Dendritic cell treated with granulocyte-macrophage colony-stimulating factor and Interleukin-4, amounts not matched to agents 40 ng/mL and 50 ng/mL, for 4 days (primary cell): ENCODE data around the gene CFAP119.

ENCODE experiments used
- H3K27ac Mint-ChIP-seq: one replicate; pipeline ENCODE4 v1.8.0; 2022; ENCODE audit warnings: mild to moderate bottlenecking, mixed read lengths
- H3K27me3 Mint-ChIP-seq: one replicate; pipeline ENCODE4 v1.8.0; 2022; ENCODE audit warnings: mild to moderate bottlenecking, mixed read lengths
- H3K36me3 Mint-ChIP-seq: one replicate; pipeline ENCODE4 v1.8.0; 2022; ENCODE audit warnings: low read depth, mixed read lengths
- H3K4me1 Mint-ChIP-seq: one replicate; pipeline ENCODE4 v1.8.0; 2022; ENCODE audit warnings: low read depth, mixed read lengths
- H3K4me3 Mint-ChIP-seq: one replicate; pipeline ENCODE4 v1.8.0; 2022; ENCODE audit warnings: mild to moderate bottlenecking, moderate library complexity, mixed read lengths
- H3K9me3 Mint-ChIP-seq: one replicate; pipeline ENCODE4 v1.8.0; 2022; ENCODE audit warnings: mixed read lengths
- intact Hi-C: fragments of 100-400 bp; cut with micrococcal nuclease; formaldehyde crosslinking; loops from one replicate; pipeline ENCODE4 v1.15.0; 2022

The CFAP119 gene

GRCh38 chr16:30760577-30761426, 1.1 kb downstream of the CFAP119 start:
- H3K36me3 Mint-ChIP-seq: peaks cover 89% of the 10 kb centered on the region

GRCh38 chr16:30760001-30760559, 1.8 kb downstream of the CFAP119 start:
- intact Hi-C loops: loop anchor here (5.0 kb wide), 1 partner anchor 103 kb away; the partner anchor contains the start of gene FBRS
- Mint-ChIP-seq H3K4me3 (no peak overlapping the region), H3K36me3 (peaks cover 89% of the 10 kb centered on the region), H3K4me1 (peaks cover 61% of the 10 kb centered on the region), H3K27me3 (no peaks in the 10 kb centered on the region), H3K27ac (peak overlapping the region; percentile 95), H3K9me3 (no peaks in the 10 kb centered on the region)

More at GRCh38 chr16:30760577-30761426, 1.1 kb downstream of the CFAP119 start:
- H3K4me1 Mint-ChIP-seq: peaks cover 61% of the 10 kb centered on the region
- H3K4me3 Mint-ChIP-seq: peak overlapping the region; percentile 90
- peak overlapping the region; percentile 95 for H3K27ac Mint-ChIP-seq
- H3K27me3 Mint-ChIP-seq: no peaks in the 10 kb centered on the region
- intact Hi-C loops: loop anchor here (1.0 to 5.0 kb wide), 2 partner anchors 13 to 104 kb away; partner anchors contain the start of genes FBRS and PHKG2
- H3K9me3 Mint-ChIP-seq: no peaks in the 10 kb centered on the region

- H3K9me3 Mint-ChIP-seq: no peaks in the 10 kb centered on the region
- no peaks in the 10 kb centered on the region for H3K27me3 Mint-ChIP-seq
- H3K4me1 Mint-ChIP-seq: peaks cover 60% of the 10 kb centered on the region
- H3K36me3 Mint-ChIP-seq: peaks cover 89% of the 10 kb centered on the region
- peak overlapping the region; percentile 95 for H3K27ac Mint-ChIP-seq
- intact Hi-C loops: no loop called here
- H3K4me3 Mint-ChIP-seq: peak overlapping the region; percentile 47
These were observed 2.8 kb downstream of the CFAP119 start for GRCh38 chr16:30758988-30759491.

GRCh38 chr16:30757316-30757715, 4.5 kb downstream of the CFAP119 start:
- Mint-ChIP-seq H3K9me3 (no peaks in the 10 kb centered on the region), H3K27ac (peak overlapping the region; percentile 40), H3K4me3 (no peak overlapping the region), H3K4me1 (peaks cover 45% of the 10 kb centered on the region), H3K36me3 (peaks cover 86% of the 10 kb centered on the region), H3K27me3 (no peaks in the 10 kb centered on the region)
- intact Hi-C loops: no loop called here

GRCh38 chr16:30756781-30757100, 5.1 kb downstream of the CFAP119 start:
- H3K27ac Mint-ChIP-seq: no peak overlapping the region
- H3K36me3 Mint-ChIP-seq: peaks cover 86% of the 10 kb centered on the region
- intact Hi-C loops: no loop called here
- no peaks in the 10 kb centered on the region for H3K27me3 Mint-ChIP-seq
- peaks cover 45% of the 10 kb centered on the region for H3K4me1 Mint-ChIP-seq
- H3K4me3 Mint-ChIP-seq: no peak overlapping the region
- H3K9me3 Mint-ChIP-seq: no peaks in the 10 kb centered on the region

- H3K27ac Mint-ChIP-seq: no peak overlapping the region
- H3K36me3 Mint-ChIP-seq: peaks cover 90% of the 10 kb centered on the region
These were observed 5.7 kb downstream of the CFAP119 start for GRCh38 chr16:30755955-30756780.

GRCh38 chr16:30753596-30753995, 8.3 kb downstream of the CFAP119 start:
- H3K9me3 Mint-ChIP-seq: no peaks in the 10 kb centered on the region
- peaks cover 95% of the 10 kb centered on the region for H3K36me3 Mint-ChIP-seq
- intact Hi-C loops: no loop called here
- no peak overlapping the region for H3K4me3 Mint-ChIP-seq
- no peak overlapping the region for H3K27ac Mint-ChIP-seq
- H3K27me3 Mint-ChIP-seq: no peaks in the 10 kb centered on the region
- H3K4me1 Mint-ChIP-seq: peaks cover 44% of the 10 kb centered on the region

More at GRCh38 chr16:30755955-30756780, 5.7 kb downstream of the CFAP119 start:
- H3K27me3 Mint-ChIP-seq: no peaks in the 10 kb centered on the region
- H3K4me3 Mint-ChIP-seq: no peak overlapping the region
- intact Hi-C loops: no loop called here
- peaks cover 44% of the 10 kb centered on the region for H3K4me1 Mint-ChIP-seq
- no peaks in the 10 kb centered on the region for H3K9me3 Mint-ChIP-seq

- Mint-ChIP-seq H3K4me3 (no peak overlapping the region), H3K27me3 (no peaks in the 10 kb centered on the region), H3K9me3 (no peaks in the 10 kb centered on the region), H3K4me1 (peaks cover 52% of the 10 kb centered on the region), H3K27ac (no peak overlapping the region), H3K36me3 (peaks cover 76% of the 10 kb centered on the region)
- intact Hi-C loops: no loop called here
These were observed 10.9 kb downstream of the CFAP119 start for GRCh38 chr16:30750876-30751465.

- Mint-ChIP-seq H3K4me3 (no peak overlapping the region), H3K4me1 (peaks cover 54% of the 10 kb centered on the region), H3K36me3 (peaks cover 72% of the 10 kb centered on the region), H3K27me3 (no peaks in the 10 kb centered on the region), H3K27ac (no peak overlapping the region), H3K9me3 (no peaks in the 10 kb centered on the region)
- intact Hi-C loops: no loop called here
These were observed 11.7 kb downstream of the CFAP119 start for GRCh38 chr16:30750201-30750600.

- peaks cover 72% of the 10 kb centered on the region for H3K36me3 Mint-ChIP-seq
- peak overlapping the region; percentile 98 for H3K4me3 Mint-ChIP-seq
- peaks cover 57% of the 10 kb centered on the region for H3K4me1 Mint-ChIP-seq
- no peaks in the 10 kb centered on the region for H3K27me3 Mint-ChIP-seq
- intact Hi-C loops: loop anchor here (1.0 kb wide), 3 partner anchors 12 to 65 kb away; no protein-coding TSS in a partner anchor
- no peaks in the 10 kb centered on the region for H3K9me3 Mint-ChIP-seq
- peak overlapping the region; percentile 92 for H3K27ac Mint-ChIP-seq
These were observed 13.0 kb downstream of the CFAP119 start for GRCh38 chr16:30748634-30749445.

- intact Hi-C loops: loop anchor here (1.0 kb wide), 3 partner anchors 13 to 66 kb away; no protein-coding TSS in a partner anchor
- Mint-ChIP-seq H3K9me3 (no peaks in the 10 kb centered on the region), H3K27ac (peak within 1 kb of the TSS; percentile 92), H3K4me3 (peak within 1 kb of the TSS; percentile 98), H3K27me3 (no peaks in the 10 kb centered on the region), H3K4me1 (peaks cover 57% of the 10 kb centered on the region), H3K36me3 (peaks cover 72% of the 10 kb centered on the region)
These were observed 13.8 kb downstream of the CFAP119 start, which contains the start of gene PHKG2 for GRCh38 chr16:30747799-30748633. TSS of gene PHKG2 (plus strand) at chr16:30748425. CDS start at chr16:30748821, 396 bp downstream.

GRCh38 chr16:30747331-30747730, 14.5 kb downstream of the CFAP119 start:
- H3K4me3 Mint-ChIP-seq: peak overlapping the region; percentile 98
- H3K4me1 Mint-ChIP-seq: peaks cover 57% of the 10 kb centered on the region
- H3K9me3 Mint-ChIP-seq: no peaks in the 10 kb centered on the region
- H3K27me3 Mint-ChIP-seq: no peaks in the 10 kb centered on the region
- H3K27ac Mint-ChIP-seq: peak overlapping the region; percentile 92
- intact Hi-C loops: no loop called here
- H3K36me3 Mint-ChIP-seq: peaks cover 75% of the 10 kb centered on the region
